Measurements from ENCODE around the gene RB1. TPM values are rescaled to one million over a fixed set of nuclear protein-coding genes. Genes with fewer than 3 reads are reported as not detected.
"Not testable (repeated sequence)": the region's sequence is repeated elsewhere in the genome, so short reads cannot be mapped to it uniquely, and the experiment has no call there.

Gene RB1
- total and polyA plus RNA-seq, 2 donors (not counting 3 experiments of a cell fraction or from before 2014, with no cell fraction given), result 8.0 to 41.2 TPM

DNA sequence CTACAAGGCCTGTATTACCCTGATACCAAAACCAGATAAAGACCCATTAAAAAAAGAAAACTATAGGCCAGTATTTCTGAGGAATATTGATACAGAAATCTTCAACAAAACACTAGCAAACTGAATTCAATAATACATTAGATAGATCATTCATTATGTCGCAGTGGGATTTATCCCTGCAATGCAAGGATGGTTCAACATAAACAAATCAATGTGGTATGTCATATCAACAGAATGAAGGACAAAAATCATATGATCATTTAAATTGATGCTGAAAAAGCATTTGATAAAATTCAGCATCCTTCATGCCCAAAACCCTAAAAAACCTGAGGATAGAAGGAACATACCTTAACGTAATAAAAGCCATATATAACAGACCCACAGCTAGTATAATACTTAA is 50.0 kb downstream of the RB1 start:
- Histone ChIP-seq H3K4me2 (ENCODE audit: insufficient read depth, low read length) (no peak overlapping the region), H3K27ac (ENCODE audit: insufficient read depth, low read depth, low read length) (no peak overlapping the region), H3K4me3 (replicated peaks in 1 of 3; ENCODE audit: insufficient read depth in 1 of 3, low read depth in 1 of 3, low read length in 3 of 3) (no peak overlapping the region), H3K9ac (replicated peaks; ENCODE audit: extremely low read depth, insufficient read depth, low read length) (no peak overlapping the region), H3K79me2 (ENCODE audit: control insufficient read depth, insufficient read depth, low read length) (no peaks in the 10 kb centered on the region), H3K36me3 (ENCODE audit: control insufficient read depth in 2 of 2, extremely low read depth in 1 of 2, insufficient read depth in 2 of 2, low read length in 2 of 2) (no peaks in the 10 kb centered on the region), H4K20me1 (replicated peaks; ENCODE audit: control insufficient read depth, extremely low read depth, insufficient read depth, low read length) (no peaks in the 10 kb centered on the region), H3K9me1 (replicated peaks; ENCODE audit: control insufficient read depth, extremely low read depth, insufficient read depth, low read length) (no peaks in the 10 kb centered on the region), H3K9me3 (replicated peaks; ENCODE audit: control insufficient read depth, insufficient read depth, low read length) (no peaks in the 10 kb centered on the region), H2AFZ (ENCODE audit: low read depth, low read length) (no peak overlapping the region), H3K4me1 (ENCODE audit: control insufficient read depth, extremely low read depth, insufficient read depth, low read length) (peaks cover 2% of the 10 kb centered on the region), H3K27me3 (ENCODE audit: control insufficient read depth in 2 of 2, insufficient read depth in 2 of 2, low read length in 2 of 2) (no peaks in the 10 kb centered on the region)
- no peak for FAIRE-seq
- intact Hi-C loops (cut with micrococcal nuclease) (no loop called here), dilution Hi-C loops (cut with MboI; ENCODE audit: extremely low pct_ligation_motif_present, low sequenced_read_pairs) (no loop called here)
- DNase-seq (ENCODE audit: low read depth, low spot score), result no peak
- ChIA-PET CTCF (no interaction called here), POLR2A (no interaction called here)
- TF ChIP-seq MYC (IDR thresholded peaks at IDR 0.05; ENCODE audit: low read depth, low read length), result no peak
- no peak for TF ChIP-seq JUN (IDR thresholded peaks at IDR 0.05; ENCODE audit: borderline replicate concordance, insufficient read depth, insufficient read length, low read depth)
- TF ChIP-seq EZH2 (IDR thresholded peaks at IDR 0.05; ENCODE audit: borderline replicate concordance, low read depth, low read length, severe bottlenecking), result no peak
- TF ChIP-seq POLR2A (IDR thresholded peaks at IDR 0.05; ENCODE audit: low read depth, low read length), result no peak
- no peak for TF ChIP-seq GATA2 (IDR thresholded peaks at IDR 0.05; ENCODE audit: insufficient read depth, insufficient read length, low read depth, low read length)
- TF ChIP-seq POLR2AphosphoS5 (IDR thresholded peaks at IDR 0.05; ENCODE audit: insufficient read depth, low read depth, low read length), result no peak
- TF ChIP-seq, protein P1, sequence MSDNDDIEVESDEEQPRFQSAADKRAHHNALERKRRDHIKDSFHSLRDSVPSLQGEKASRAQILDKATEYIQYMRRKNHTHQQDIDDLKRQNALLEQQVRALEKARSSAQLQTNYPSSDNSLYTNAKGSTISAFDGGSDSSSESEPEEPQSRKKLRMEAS (IDR thresholded peaks at IDR 0.05; ENCODE audit: insufficient read depth, insufficient read length), result no peak
- TF ChIP-seq FOS (IDR thresholded peaks at IDR 0.05; ENCODE audit: borderline replicate concordance, insufficient read depth, low read length), result no peak
- TF ChIP-seq, protein P2, sequence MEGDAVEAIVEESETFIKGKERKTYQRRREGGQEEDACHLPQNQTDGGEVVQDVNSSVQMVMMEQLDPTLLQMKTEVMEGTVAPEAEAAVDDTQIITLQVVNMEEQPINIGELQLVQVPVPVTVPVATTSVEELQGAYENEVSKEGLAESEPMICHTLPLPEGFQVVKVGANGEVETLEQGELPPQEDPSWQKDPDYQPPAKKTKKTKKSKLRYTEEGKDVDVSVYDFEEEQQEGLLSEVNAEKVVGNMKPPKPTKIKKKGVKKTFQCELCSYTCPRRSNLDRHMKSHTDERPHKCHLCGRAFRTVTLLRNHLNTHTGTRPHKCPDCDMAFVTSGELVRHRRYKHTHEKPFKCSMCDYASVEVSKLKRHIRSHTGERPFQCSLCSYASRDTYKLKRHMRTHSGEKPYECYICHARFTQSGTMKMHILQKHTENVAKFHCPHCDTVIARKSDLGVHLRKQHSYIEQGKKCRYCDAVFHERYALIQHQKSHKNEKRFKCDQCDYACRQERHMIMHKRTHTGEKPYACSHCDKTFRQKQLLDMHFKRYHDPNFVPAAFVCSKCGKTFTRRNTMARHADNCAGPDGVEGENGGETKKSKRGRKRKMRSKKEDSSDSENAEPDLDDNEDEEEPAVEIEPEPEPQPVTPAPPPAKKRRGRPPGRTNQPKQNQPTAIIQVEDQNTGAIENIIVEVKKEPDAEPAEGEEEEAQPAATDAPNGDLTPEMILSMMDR (IDR thresholded peaks at IDR 0.05; ENCODE audit: extremely low read depth in 1 of 2, insufficient read depth in 1 of 2, low read depth in 1 of 2, low read length in 2 of 2), result no peak
- BruUV-seq (replicated peaks), result no TSS peak

DNA sequence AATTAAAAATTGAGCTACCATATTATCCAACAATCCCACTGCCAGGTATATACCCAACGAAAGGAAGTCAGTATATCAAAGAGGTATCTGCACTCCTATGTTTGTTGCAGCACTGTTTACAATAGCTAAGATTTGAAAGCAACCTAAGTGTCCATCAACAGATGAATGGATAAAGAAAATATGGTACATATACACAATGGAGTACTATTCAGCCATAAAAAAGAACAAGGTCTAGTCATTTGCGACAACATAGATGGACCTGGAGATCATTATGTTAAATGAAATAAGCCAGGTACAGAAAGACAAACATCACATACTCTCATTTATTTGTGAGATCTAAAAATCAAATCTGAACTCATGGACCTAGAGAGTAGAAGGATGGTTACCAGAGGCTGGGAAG is 52.0 kb downstream of the RB1 start:
- FAIRE-seq; intact Hi-C loops (cut with micrococcal nuclease): not testable (repeated sequence)

More for the DNA sequence above, 52.0 kb downstream of the RB1 start:
- BruUV-seq (replicated peaks); DNase-seq (ENCODE audit: low read depth, low spot score); H4K20me1 ChIP-seq (replicated peaks; ENCODE audit: control insufficient read depth, extremely low read depth, insufficient read depth, low read length); H3K9me1 ChIP-seq (replicated peaks; ENCODE audit: control insufficient read depth, extremely low read depth, insufficient read depth, low read length); POLR2A ChIA-PET; H3K4me2 ChIP-seq (ENCODE audit: insufficient read depth, low read length); H3K9me3 ChIP-seq (replicated peaks; ENCODE audit: control insufficient read depth, insufficient read depth, low read length); H2AFZ ChIP-seq (ENCODE audit: low read depth, low read length); H3K27me3 ChIP-seq (ENCODE audit: control insufficient read depth in 2 of 2, insufficient read depth in 2 of 2, low read length in 2 of 2); H3K9ac ChIP-seq (replicated peaks; ENCODE audit: extremely low read depth, insufficient read depth, low read length); H3K79me2 ChIP-seq (ENCODE audit: control insufficient read depth, insufficient read depth, low read length); H3K27ac ChIP-seq (ENCODE audit: insufficient read depth, low read depth, low read length); H3K4me1 ChIP-seq (ENCODE audit: control insufficient read depth, extremely low read depth, insufficient read depth, low read length); CTCF ChIA-PET; H3K4me3 ChIP-seq (replicated peaks in 1 of 3; ENCODE audit: insufficient read depth in 1 of 3, low read depth in 1 of 3, low read length in 3 of 3); H3K36me3 ChIP-seq (ENCODE audit: control insufficient read depth in 2 of 2, extremely low read depth in 1 of 2, insufficient read depth in 2 of 2, low read length in 2 of 2); dilution Hi-C loops (cut with MboI; ENCODE audit: extremely low pct_ligation_motif_present, low sequenced_read_pairs): not testable (repeated sequence)

Data from endothelial cell of umbilical vein (primary cell).